HG02852 (cell line): ENCODE measurements around the gene TRIM75.
"Not testable (repeated sequence)": the region's sequence is repeated elsewhere in the genome, so short reads cannot be mapped to it uniquely, and the experiment has no call there.

Experiments
- ATAC-seq: cut with Tn5 transposase; IDR thresholded peaks from one replicate; pipeline ENCODE4 v1.9.1; 2021; ENCODE audit warnings: mild to moderate bottlenecking, moderate library complexity; ENCODE audit not compliant: unreplicated experiment

TRIM75 gene

GRCh38 chr4:165073346-165073745 is 19.7 kb downstream of the TRIM75 start:
- not testable (repeated sequence) for ATAC-seq

- no peak for ATAC-seq
These were observed 23.4 kb downstream of the TRIM75 start for GRCh38 chr4:165077034-165077578.

GRCh38 chr4:165079476-165079875 is 25.8 kb downstream of the TRIM75 start:
- ATAC-seq = peak; percentile 52

- ATAC-seq = not testable (repeated sequence)
These were observed 31.1 kb downstream of the TRIM75 start for GRCh38 chr4:165084787-165085186.

DNA sequence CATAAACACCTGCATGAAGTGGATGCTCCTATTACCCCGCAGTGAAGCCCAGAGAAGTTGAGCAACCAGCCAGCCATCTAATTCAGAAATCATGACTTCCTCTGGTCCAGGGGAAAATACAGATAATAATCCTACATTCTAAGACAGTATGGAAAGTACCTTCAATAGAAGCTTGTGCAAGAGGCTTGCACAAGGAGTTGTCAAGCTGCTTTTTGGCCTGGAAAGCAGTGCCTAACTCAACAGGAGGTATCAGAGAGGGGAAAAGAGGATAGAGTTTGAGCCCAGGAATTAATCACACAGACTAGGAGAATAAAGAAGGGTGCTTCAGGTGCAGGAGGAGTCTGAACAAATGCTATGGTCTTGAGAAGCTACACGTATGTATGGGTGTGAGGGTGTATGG is 32.3 kb downstream of the TRIM75 start:
- no peak for ATAC-seq

DNA sequence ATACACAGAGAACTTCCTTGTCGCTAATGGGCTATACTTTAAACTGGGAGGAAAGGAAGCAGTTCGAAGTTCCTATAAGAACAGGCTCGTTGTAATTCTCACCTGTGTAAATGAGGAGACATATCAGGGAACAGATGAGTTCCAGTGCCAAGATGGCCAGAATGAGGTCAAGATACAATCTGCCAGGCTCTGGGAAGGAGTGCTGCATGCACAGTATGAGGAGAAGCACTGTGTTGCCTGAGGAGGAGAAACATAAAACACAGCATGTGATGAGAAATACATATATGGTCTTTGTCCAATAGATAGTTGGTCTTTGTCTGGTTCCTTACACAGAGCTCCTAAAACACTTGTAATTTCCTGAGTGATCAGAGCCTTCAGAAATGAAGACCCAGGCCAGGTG is 34.7 kb downstream of the TRIM75 start:
- ATAC-seq = no peak

DNA sequence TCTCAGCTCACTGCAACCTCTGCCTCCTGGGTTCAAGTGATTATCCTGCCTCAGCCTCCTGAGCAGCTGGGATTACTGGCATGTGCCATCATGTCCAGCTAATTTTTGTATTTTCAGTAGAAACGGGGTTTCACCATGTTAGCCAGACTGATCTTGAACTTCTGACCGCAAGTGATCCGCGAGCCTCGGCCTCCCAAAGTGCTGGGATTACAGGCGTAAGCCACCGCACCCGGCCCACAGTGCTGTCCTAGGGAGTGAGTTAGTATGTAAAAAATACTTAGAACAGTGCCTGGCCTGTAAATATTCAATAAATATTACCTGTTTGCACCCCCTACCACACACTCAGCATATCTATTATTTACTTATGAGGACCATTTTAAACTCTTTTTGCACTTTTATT is 38.5 kb downstream of the TRIM75 start:
- ATAC-seq = not testable (repeated sequence)

DNA sequence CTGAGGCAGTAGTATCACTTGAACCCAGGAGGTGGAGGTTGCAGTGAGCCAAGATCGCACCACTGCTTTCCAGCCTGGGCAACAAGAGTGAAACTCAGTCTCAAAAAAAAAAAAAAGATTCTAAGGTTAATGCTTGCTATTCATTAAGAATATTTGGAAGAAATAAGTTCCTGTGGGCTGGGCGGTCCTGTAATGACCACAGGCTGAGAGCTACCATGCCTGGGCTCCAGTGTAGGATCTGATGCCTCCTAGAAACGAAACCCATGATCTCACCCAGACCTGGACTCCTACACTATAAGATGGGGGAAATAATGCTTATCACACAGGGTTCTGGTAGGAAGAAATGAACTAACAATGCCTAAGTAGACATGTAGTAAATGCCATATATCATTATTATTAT is 41.2 kb downstream of the TRIM75 start:
- no peak for ATAC-seq

GRCh38 chr4:165095291-165095690 is 41.6 kb downstream of the TRIM75 start:
- ATAC-seq = no peak

DNA sequence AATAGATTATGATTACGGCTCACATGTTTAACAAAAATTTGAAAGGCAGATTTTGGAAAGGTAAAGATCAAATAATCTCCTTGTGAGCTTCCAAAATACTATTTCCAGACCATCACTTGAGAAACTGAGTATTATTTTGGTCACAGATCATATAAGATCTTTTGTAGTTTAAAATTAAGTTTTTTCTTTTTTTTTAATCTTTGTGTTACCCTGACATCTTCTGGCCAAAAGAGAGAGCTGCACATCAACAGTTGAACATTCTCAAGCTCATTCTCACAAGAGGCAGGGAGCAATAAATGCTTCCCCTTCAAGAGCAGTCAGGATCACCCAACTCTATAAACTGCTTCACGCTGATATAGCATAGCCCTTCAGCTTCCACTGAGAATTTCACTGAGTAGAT is 43.1 kb downstream of the TRIM75 start:
- ATAC-seq = no peak

DNA sequence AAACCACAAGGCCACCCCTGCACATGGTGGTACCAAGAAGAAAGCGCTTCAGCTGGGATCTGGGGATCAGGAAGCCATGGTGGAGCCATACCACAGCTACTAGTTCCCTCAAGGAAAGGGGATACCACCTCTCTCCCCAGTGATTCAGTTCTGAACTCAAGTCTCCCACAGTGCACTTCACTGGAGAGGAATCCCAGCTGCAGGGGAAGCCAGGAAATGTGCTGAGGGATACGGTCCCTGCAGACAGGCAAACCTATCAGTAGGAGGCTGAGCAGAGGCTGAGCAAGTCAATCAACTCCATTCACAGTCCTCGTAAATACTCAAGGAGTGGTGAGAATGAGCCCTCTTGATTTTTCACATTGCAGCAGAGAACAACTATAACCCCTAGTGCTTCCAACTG is 48.0 kb downstream of the TRIM75 start:
- no peak for ATAC-seq

DNA sequence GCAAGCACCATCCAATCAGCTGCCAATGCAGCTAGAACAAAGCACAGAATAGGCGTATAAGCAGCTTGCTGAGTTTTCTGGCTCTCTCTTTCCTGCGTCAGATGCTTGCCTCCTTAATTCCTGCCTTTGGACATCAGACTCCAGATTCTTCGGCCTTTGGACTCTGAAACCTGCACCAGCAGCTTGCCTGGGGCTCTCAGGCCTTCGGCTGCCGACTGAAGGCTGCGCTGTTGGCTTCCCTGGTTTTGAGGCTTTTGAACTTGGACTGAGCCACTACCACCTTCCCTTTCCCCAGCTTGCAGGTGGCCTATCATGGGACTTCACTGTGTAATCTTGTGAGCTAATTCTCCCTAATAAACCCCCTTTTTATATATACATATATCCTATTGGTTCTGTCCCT is 52.9 kb downstream of the TRIM75 start:
- no peak for ATAC-seq
